ENCODE results near the gene GPX1.

GPX1 gene

GRCh38 chr3:49316696-49317457, 41.3 kb downstream of the GPX1 start:
- peaks cover 10% of the 10 kb centered on the region for H3K4me1 ChIP-seq (ENCODE audit: low read length)
- H3K9ac ChIP-seq (ENCODE audit: low read length), result no peak overlapping the region
- no peak overlapping the region for H2AFZ ChIP-seq (ENCODE audit: low read length)
- no peaks in the 10 kb centered on the region for H3K9me3 ChIP-seq (replicated peaks; ENCODE audit: insufficient read depth, low read length)
- 0 out of 2 replicates have a peak, but pooled peaks cover under 1% of the 10 kb centered on the region for H3K79me2 ChIP-seq (ENCODE audit: low read length)
- no peak overlapping the region for H3K4me3 ChIP-seq (ENCODE audit: low read length)
- no peaks in the 10 kb centered on the region for H3K27me3 ChIP-seq (replicated peaks; ENCODE audit: insufficient read depth, low read length)
- no peak overlapping the region for H3K27ac ChIP-seq (ENCODE audit: low read length)
- TF ChIP-seq EZH2 (optimal IDR thresholded peaks at IDR 0.05; ENCODE audit: low read depth, low read length) (no peak), CTCF (IDR thresholded peaks at IDR 0.05; ENCODE audit: low read length) (no peak), EZH2phosphoT487 (IDR thresholded peaks at IDR 0.05; ENCODE audit: low read length) (no peak)
- no peaks in the 10 kb centered on the region; the same call in 1 of the 2 replicates for H3K36me3 ChIP-seq (replicated peaks; ENCODE audit: insufficient read depth, low read length)
- no peak for DNase-seq
- no peaks in the 10 kb centered on the region for H4K20me1 ChIP-seq (ENCODE audit: insufficient read depth, low read length)
- no peaks in the 10 kb centered on the region for H3K9me2 ChIP-seq (replicated peaks; ENCODE audit: insufficient read depth, low read length)
- H3K4me2 ChIP-seq (ENCODE audit: low read depth, low read length), result no peak overlapping the region
- H3F3A ChIP-seq (ENCODE audit: insufficient read depth, low read length), result no peaks in the 10 kb centered on the region

GRCh38 chr3:49313896-49314688, 44.1 kb downstream of the GPX1 start:
- H2AFZ ChIP-seq (ENCODE audit: low read length), result no peak overlapping the region
- no peaks in the 10 kb centered on the region; the same call in 1 of the 2 replicates for H3K36me3 ChIP-seq (replicated peaks; ENCODE audit: insufficient read depth, low read length)
- H3F3A ChIP-seq (ENCODE audit: insufficient read depth, low read length), result no peaks in the 10 kb centered on the region
- no peaks in the 10 kb centered on the region for H3K9me2 ChIP-seq (replicated peaks; ENCODE audit: insufficient read depth, low read length)
- no peak overlapping the region for H3K9ac ChIP-seq (ENCODE audit: low read length)
- H4K20me1 ChIP-seq (ENCODE audit: insufficient read depth, low read length), result no peaks in the 10 kb centered on the region
- H3K9me3 ChIP-seq (replicated peaks; ENCODE audit: insufficient read depth, low read length), result no peaks in the 10 kb centered on the region
- H3K79me2 ChIP-seq (ENCODE audit: low read length), result no peaks in the 10 kb centered on the region
- TF ChIP-seq EZH2phosphoT487 (IDR thresholded peaks at IDR 0.05; ENCODE audit: low read length) (no peak), CTCF (IDR thresholded peaks at IDR 0.05; ENCODE audit: low read length) (no peak), EZH2 (optimal IDR thresholded peaks at IDR 0.05; ENCODE audit: low read depth, low read length) (no peak)
- no peak overlapping the region for H3K4me3 ChIP-seq (ENCODE audit: low read length)
- no peak for DNase-seq
- H3K4me2 ChIP-seq (ENCODE audit: low read depth, low read length), result no peak overlapping the region
- 0 out of 2 replicates have a peak overlapping the region, but pooled peaks have one; percentile 0 for H3K27ac ChIP-seq (ENCODE audit: low read length)
- H3K4me1 ChIP-seq (ENCODE audit: low read length), result peaks cover 10% of the 10 kb centered on the region
- H3K27me3 ChIP-seq (replicated peaks; ENCODE audit: insufficient read depth, low read length), result no peaks in the 10 kb centered on the region

GRCh38 chr3:49311283-49311682, 46.9 kb downstream of the GPX1 start:
- Histone ChIP-seq H3K27me3 (replicated peaks; ENCODE audit: insufficient read depth, low read length) (no peaks in the 10 kb centered on the region), H3K36me3 (replicated peaks; ENCODE audit: insufficient read depth, low read length) (no peaks in the 10 kb centered on the region; the same call in 1 of the 2 replicates), H3K9me2 (replicated peaks; ENCODE audit: insufficient read depth, low read length) (no peaks in the 10 kb centered on the region), H4K20me1 (ENCODE audit: insufficient read depth, low read length) (no peaks in the 10 kb centered on the region), H3K27ac (ENCODE audit: low read length) (no peak overlapping the region), H3K79me2 (ENCODE audit: low read length) (no peaks in the 10 kb centered on the region), H3K4me2 (ENCODE audit: low read depth, low read length) (no peak overlapping the region), H3F3A (ENCODE audit: insufficient read depth, low read length) (no peaks in the 10 kb centered on the region), H3K9ac (ENCODE audit: low read length) (no peak overlapping the region), H3K9me3 (replicated peaks; ENCODE audit: insufficient read depth, low read length) (no peaks in the 10 kb centered on the region), H2AFZ (ENCODE audit: low read length) (no peak overlapping the region), H3K4me1 (ENCODE audit: low read length) (peaks cover 10% of the 10 kb centered on the region), H3K4me3 (ENCODE audit: low read length) (no peak overlapping the region)
- no peak for DNase-seq
- no peak for TF ChIP-seq CTCF (IDR thresholded peaks at IDR 0.05; ENCODE audit: low read length)
- TF ChIP-seq EZH2phosphoT487 (IDR thresholded peaks at IDR 0.05; ENCODE audit: low read length), result no peak
- TF ChIP-seq EZH2 (optimal IDR thresholded peaks at IDR 0.05; ENCODE audit: low read depth, low read length), result no peak

All from MM.1S (cell line).